Iris pigment epithelial cell (primary cell): Measurements from ENCODE around the gene GAGE13.
"Not testable (repeated sequence)": the region's sequence is repeated elsewhere in the genome, so short reads cannot be mapped to it uniquely, and the experiment has no call there.

Source experiments
- DNase-seq: peaks from one replicate; pipeline ENCODE4 v3.0.0-alpha.2; 2011; ENCODE audit warnings: low read depth

GAGE13 gene

GRCh38 chrX:49331841-49332240 lies 459 bp downstream of the GAGE13 start:
- not testable (repeated sequence) for DNase-seq

DNA sequence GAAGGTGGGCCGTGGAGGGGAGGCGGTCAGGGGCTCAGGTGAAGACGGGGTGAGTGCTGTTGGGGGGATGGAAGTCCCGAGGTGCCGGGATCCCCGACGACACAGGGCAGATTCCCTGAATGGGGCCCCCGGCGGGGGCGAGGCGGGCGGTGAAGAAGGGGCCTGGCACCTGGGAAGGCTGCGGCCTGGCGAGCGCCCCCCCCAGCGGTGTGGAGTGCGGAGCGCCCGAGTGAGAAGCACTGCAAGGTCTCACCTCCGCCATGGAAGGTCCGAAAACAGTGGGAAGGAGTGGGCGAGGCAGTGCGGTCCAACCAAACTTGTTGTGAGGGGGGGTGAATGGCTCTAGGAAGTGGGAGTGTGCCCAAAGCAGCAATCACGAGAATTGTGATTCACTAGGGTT lies 10.1 kb downstream of the GAGE13 start:
- not testable (repeated sequence) for DNase-seq

- not testable (repeated sequence) for DNase-seq
Observed at GRCh38 chrX:49344496-49345175, 13.3 kb downstream of the GAGE13 start.

DNA sequence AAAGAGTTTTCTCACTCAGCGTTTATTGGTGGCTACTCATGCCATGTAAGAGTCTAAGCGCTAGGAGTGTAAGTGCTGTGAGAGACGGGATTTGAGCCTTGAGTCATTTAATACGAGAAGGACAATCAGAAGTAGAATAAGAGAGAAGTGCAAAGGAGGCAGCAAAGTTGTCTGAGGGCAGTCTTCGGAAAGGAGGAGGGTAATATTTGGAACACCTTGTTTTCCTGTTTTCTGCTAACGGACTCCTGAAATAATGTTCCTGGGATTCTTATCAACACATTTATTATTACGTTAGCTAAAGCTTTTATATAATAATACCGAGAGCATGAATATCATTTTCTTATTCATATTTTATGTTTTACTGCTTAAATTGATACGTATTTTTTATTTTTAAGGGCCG lies 14.0 kb downstream of the GAGE13 start:
- DNase-seq: not testable (repeated sequence)

GRCh38 chrX:49346150-49346549 lies 14.8 kb downstream of the GAGE13 start:
- DNase-seq: peak; percentile 9
